ENCODE data around the gene APOBEC3B. TPM values are rescaled to one million over a fixed set of nuclear protein-coding genes. Genes with fewer than 3 reads are reported as not detected.

The APOBEC3B gene
- total RNA-seq, 1 donor from 2014 or later = not detected

DNA sequence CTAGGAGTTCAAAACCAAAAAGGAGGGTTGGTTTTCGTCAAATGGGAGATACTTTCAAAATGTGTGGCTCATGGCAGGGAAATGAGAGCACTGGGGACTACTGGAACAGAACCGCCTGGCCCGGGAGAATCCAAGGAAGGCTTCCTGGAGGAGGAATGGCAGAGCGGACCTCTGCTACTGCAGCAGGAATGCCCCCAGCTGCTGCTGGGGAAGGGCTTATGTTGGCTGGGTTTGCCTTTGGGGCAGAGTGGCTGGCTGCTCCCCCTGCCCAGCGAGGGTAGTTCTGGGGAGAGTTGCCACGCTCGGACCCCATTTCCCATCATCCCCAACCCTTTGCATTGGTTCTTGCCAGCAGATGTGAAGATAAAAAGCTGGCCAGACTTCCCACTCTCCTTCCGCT lies 35.4 kb upstream of the APOBEC3B start:
- H3K27me3 Mint-ChIP-seq (ENCODE audit: unreplicated experiment) = peaks cover 9% of the 10 kb centered on the region

DNA sequence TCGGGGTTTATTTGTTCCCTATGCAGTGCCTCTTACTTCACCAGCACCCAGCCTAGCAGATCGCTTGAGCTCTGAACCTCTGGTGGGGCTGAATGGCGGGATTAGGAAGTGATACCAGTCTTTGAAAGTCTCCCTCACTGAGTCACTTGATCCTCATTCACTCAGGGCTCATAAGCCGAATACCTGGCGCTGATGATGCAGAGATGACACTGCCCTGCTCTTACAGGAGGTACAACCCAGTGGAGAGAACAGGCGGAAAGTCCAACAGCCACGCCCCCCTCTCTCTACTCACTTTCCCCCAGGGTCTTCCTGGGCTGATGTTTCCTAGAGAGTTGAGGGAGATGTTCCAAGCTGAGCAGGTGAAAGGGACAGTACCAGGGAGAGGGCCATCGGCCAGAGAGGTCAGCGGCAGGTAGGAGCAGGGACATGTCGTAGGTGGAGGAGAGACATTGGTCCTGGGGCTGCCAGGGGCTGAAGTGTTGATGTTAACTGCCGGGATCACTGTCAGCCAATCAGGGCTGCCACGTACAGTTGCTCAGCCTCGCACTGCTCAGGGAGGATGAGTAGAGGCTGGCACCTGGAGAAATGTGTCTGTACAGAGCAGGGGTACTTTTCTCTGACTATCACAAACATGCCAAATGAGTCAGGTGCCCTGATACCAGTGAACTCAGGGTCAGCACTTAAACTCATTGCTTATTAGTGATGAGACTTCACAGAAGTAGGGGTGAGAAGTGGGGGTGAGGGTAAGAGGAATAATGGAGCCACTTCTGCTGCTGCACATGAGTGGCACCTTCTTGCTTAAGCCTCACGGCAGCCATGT lies 34.6 kb upstream of the APOBEC3B start:
- Mint-ChIP-seq H3K27me3 (ENCODE audit: unreplicated experiment) (peaks cover 12% of the 10 kb centered on the region), H3K36me3 (ENCODE audit: unreplicated experiment) (no peaks in the 10 kb centered on the region), H3K9me3 (ENCODE audit: unreplicated experiment) (no peaks in the 10 kb centered on the region), H3K27ac (ENCODE audit: unreplicated experiment) (no peak overlapping the region), H3K4me1 (ENCODE audit: low read depth, unreplicated experiment) (peaks cover 4% of the 10 kb centered on the region), H3K4me3 (ENCODE audit: unreplicated experiment) (no peak overlapping the region)
- TF ChIP-seq, protein P1, sequence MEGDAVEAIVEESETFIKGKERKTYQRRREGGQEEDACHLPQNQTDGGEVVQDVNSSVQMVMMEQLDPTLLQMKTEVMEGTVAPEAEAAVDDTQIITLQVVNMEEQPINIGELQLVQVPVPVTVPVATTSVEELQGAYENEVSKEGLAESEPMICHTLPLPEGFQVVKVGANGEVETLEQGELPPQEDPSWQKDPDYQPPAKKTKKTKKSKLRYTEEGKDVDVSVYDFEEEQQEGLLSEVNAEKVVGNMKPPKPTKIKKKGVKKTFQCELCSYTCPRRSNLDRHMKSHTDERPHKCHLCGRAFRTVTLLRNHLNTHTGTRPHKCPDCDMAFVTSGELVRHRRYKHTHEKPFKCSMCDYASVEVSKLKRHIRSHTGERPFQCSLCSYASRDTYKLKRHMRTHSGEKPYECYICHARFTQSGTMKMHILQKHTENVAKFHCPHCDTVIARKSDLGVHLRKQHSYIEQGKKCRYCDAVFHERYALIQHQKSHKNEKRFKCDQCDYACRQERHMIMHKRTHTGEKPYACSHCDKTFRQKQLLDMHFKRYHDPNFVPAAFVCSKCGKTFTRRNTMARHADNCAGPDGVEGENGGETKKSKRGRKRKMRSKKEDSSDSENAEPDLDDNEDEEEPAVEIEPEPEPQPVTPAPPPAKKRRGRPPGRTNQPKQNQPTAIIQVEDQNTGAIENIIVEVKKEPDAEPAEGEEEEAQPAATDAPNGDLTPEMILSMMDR (IDR thresholded peaks at IDR 0.05; ENCODE audit: partially characterized antibody, unreplicated experiment) = no peak
- DNase-seq = no peak

More for the DNA sequence above, 35.4 kb upstream of the APOBEC3B start:
- no peak for DNase-seq
- Mint-ChIP-seq H3K4me1 (ENCODE audit: low read depth, unreplicated experiment) (no peaks in the 10 kb centered on the region), H3K9me3 (ENCODE audit: unreplicated experiment) (no peaks in the 10 kb centered on the region), H3K27ac (ENCODE audit: unreplicated experiment) (no peak overlapping the region), H3K36me3 (ENCODE audit: unreplicated experiment) (no peaks in the 10 kb centered on the region), H3K4me3 (ENCODE audit: unreplicated experiment) (no peak overlapping the region)
- TF ChIP-seq, protein P1 (IDR thresholded peaks at IDR 0.05; ENCODE audit: partially characterized antibody, unreplicated experiment) = no peak

DNA sequence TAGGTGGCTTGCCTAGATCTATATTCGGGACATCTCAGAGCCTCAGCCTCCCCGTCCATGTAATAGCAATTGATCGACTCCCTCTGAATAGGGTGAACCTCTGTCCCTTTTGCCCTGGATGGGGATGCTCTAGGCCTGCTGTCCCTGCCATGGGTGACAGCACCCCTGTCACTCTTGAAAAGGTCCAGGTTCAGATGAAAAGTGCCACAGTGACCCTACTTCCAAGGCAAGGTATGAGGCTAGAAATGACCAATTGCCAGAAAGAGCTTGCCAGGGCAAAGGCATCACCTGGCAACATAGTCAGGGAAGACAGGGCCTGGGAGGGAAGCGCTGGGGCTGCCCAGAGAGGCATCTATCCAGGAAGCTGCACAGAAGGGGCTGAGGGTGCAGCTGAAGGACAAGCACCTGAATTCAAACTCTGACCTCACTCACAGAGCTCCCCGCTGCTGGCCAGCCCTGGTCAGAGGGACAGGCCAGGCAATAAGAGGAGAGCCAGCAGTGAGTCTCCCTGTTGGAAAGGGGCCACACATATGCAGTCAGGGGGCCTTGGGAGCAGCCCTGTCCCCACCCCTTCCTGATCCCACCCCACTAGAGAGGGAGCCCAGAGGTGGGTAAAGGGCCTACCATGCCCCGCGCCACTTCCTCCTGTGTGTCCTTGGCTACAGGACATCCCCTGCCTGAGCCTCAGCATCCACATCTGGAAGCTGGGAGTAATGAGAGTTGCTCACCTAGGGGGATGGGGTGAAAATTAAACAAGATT lies 33.8 kb upstream of the APOBEC3B start:
- TF ChIP-seq, protein P1 (IDR thresholded peaks at IDR 0.05; ENCODE audit: partially characterized antibody, unreplicated experiment) = no peak
- H3K27me3 Mint-ChIP-seq (ENCODE audit: unreplicated experiment) = peaks cover 15% of the 10 kb centered on the region
- no peaks in the 10 kb centered on the region for H3K9me3 Mint-ChIP-seq (ENCODE audit: unreplicated experiment)
- no peaks in the 10 kb centered on the region for H3K36me3 Mint-ChIP-seq (ENCODE audit: unreplicated experiment)
- no peak overlapping the region for H3K27ac Mint-ChIP-seq (ENCODE audit: unreplicated experiment)
- peaks cover 8% of the 10 kb centered on the region for H3K4me1 Mint-ChIP-seq (ENCODE audit: low read depth, unreplicated experiment)
- no peak overlapping the region for H3K4me3 Mint-ChIP-seq (ENCODE audit: unreplicated experiment)
- no peak for DNase-seq

DNA sequence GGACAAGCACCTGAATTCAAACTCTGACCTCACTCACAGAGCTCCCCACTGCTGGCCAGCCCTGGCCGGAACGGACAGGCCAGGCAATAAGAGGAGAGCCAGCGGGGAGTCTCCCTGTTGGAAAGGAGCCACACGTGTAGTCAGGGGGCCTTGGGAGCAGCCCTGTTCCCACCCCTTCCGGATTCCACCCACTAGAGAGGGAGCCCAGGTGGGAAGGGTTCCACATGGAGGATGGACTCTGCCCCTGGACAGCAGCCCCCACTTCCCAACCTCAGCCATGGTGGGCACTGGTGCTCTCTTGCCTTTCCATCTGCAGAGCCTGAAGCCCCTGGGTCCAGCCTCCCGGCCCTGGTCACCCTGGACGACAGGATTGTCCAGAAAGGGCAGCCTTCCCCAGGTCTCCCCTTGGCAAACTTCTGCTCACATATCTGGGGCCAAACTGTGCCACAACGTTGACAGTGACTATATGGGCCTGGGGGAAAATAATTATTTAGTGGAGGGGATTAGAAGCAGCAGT lies 32.2 kb upstream of the APOBEC3B start:
- no peaks in the 10 kb centered on the region for H3K9me3 Mint-ChIP-seq (ENCODE audit: unreplicated experiment)
- H3K4me1 Mint-ChIP-seq (ENCODE audit: low read depth, unreplicated experiment) = peaks cover 15% of the 10 kb centered on the region
- no peak overlapping the region for H3K27ac Mint-ChIP-seq (ENCODE audit: unreplicated experiment)
- TF ChIP-seq, protein P1 (IDR thresholded peaks at IDR 0.05; ENCODE audit: partially characterized antibody, unreplicated experiment) = no peak
- no peak for DNase-seq
- peaks cover 14% of the 10 kb centered on the region for H3K27me3 Mint-ChIP-seq (ENCODE audit: unreplicated experiment)
- H3K4me3 Mint-ChIP-seq (ENCODE audit: unreplicated experiment) = no peak overlapping the region
- no peaks in the 10 kb centered on the region for H3K36me3 Mint-ChIP-seq (ENCODE audit: unreplicated experiment)

Data from glutamatergic neuron (in vitro differentiated cells).